Neural progenitor cell (in vitro differentiated cells): Measurements from ENCODE around the gene BHLHA9. TPM values are rescaled to one million over a fixed set of nuclear protein-coding genes. Genes with fewer than 3 reads are reported as not detected.

Experiments
- DNase-seq: peaks from one replicate; pipeline ENCODE4 v3.0.0-alpha.2; 2016; ENCODE audit warnings: low spot score
- H2AFZ ChIP-seq: fragments of 200-600 bp; sonication (generic); replicated peaks from 2 replicates; pipeline ENCODE4 v1.6.1; 2016; ENCODE audit warnings: antibody characterized with exemption
- H3F3A ChIP-seq: fragments of 200-600 bp; sonication (generic); 2 replicates; pipeline ENCODE4 v1.6.1; 2016; ENCODE audit warnings: antibody characterized with exemption, low read depth
- H3K27ac ChIP-seq: fragments of 200-600 bp; sonication (generic); 2 replicates; pipeline ENCODE4 v1.5.1; 2016; ENCODE audit warnings: mild to moderate bottlenecking
- H3K27me3 ChIP-seq: fragments of 200-600 bp; sonication (generic); 2 replicates; pipeline ENCODE4 v1.6.1; 2016; ENCODE audit warnings: mild to moderate bottlenecking, moderate library complexity
- H3K36me3 ChIP-seq: fragments of 200-600 bp; sonication (generic); 2 replicates; pipeline ENCODE4 v1.5.1; 2016
- H3K4me1 ChIP-seq: fragments of 200-600 bp; sonication (generic); 2 replicates; pipeline ENCODE4 v1.6.1; 2016; ENCODE audit warnings: mixed run types
- H3K4me2 ChIP-seq: fragments of 200-600 bp; sonication (generic); 2 replicates; pipeline ENCODE4 v1.6.1; 2016
- H3K4me3 ChIP-seq: fragments of 200-600 bp; sonication (generic); 2 replicates; pipeline ENCODE4 v1.5.1; 2016
- H3K79me2 ChIP-seq: fragments of 200-600 bp; sonication (generic); 2 replicates; pipeline ENCODE4 v1.6.1; 2016; ENCODE audit warnings: low read depth
- H3K9ac ChIP-seq: fragments of 200-600 bp; sonication (generic); 2 replicates; pipeline ENCODE4 v1.6.1; 2016
- H3K9me3 ChIP-seq: fragments of 200-600 bp; sonication (generic); 2 replicates; pipeline ENCODE4 v1.5.1; 2016; ENCODE audit warnings: low read depth
- H4K20me1 ChIP-seq: fragments of 200-600 bp; sonication (generic); 2 replicates; pipeline ENCODE4 v1.6.1; 2016; ENCODE audit warnings: low read depth
- H3K27ac Mint-ChIP-seq: 3 replicates; pipeline ENCODE4 v1.8.0; 2021; ENCODE audit warnings: mixed read lengths
- H3K27me3 Mint-ChIP-seq: 2 replicates; pipeline ENCODE4 v1.8.0; 2022; ENCODE audit warnings: low read depth, mild to moderate bottlenecking, inconsistent platforms, moderate library complexity, mixed read lengths; ENCODE audit not compliant: insufficient read depth
- H3K36me3 Mint-ChIP-seq: 3 replicates; pipeline ENCODE4 v1.8.0; 2021; ENCODE audit warnings: mixed read lengths
- H3K4me1 Mint-ChIP-seq: 3 replicates; pipeline ENCODE4 v1.8.0; 2021; ENCODE audit warnings: mixed read lengths
- H3K4me3 Mint-ChIP-seq: 3 replicates; pipeline ENCODE4 v1.8.0; 2021; ENCODE audit warnings: mild to moderate bottlenecking, moderate library complexity, mixed read lengths
- H3K9me3 Mint-ChIP-seq: 3 replicates; pipeline ENCODE4 v1.8.0; 2020; ENCODE audit warnings: mixed read lengths
- CTCF ChIP-seq: fragments of 200-600 bp; sonication (generic); IDR thresholded peaks from 2 replicates; pipeline ENCODE4 v1.5.1; 2017; ENCODE audit warnings: antibody characterized with exemption, mild to moderate bottlenecking
- EZH2 ChIP-seq: fragments of 200-600 bp; sonication (generic); IDR thresholded peaks from 2 replicates; pipeline ENCODE4 v1.6.1; 2017; ENCODE audit warnings: antibody characterized with exemption, mild to moderate bottlenecking, moderate library complexity
- EZH2phosphoT487 ChIP-seq: fragments of 200-600 bp; sonication (generic); IDR thresholded peaks from 2 replicates; pipeline ENCODE4 v1.6.1; 2017; ENCODE audit warnings: antibody characterized with exemption
- total RNA-seq: library from RNA; depleted of rRNA; stranded (reverse); fragments of >200 nt; gene quantifications from 2 replicates; pipeline ENCODE4 v1.2.3, GENCODE V29; 2015; ENCODE audit warnings: low replicate concordance

Gene BHLHA9
- total RNA-seq, 1 donor from 2014 or later: not detected

- peaks cover 12% of the 10 kb centered on the region for H3K27me3 Mint-ChIP-seq
- peaks cover 4% of the 10 kb centered on the region for H3K4me1 Mint-ChIP-seq
- peaks cover 3% of the 10 kb centered on the region for H3K36me3 Mint-ChIP-seq
- Histone ChIP-seq H3K4me3 (no peak overlapping the region), H3K9me3 (no peaks in the 10 kb centered on the region), H4K20me1 (no peaks in the 10 kb centered on the region), H3K79me2 (no peaks in the 10 kb centered on the region), H3K27me3 (peaks cover 9% of the 10 kb centered on the region), H2AFZ (no peak overlapping the region), H3K9ac (no peak overlapping the region), H3K36me3 (no peaks in the 10 kb centered on the region), H3K4me1 (no peaks in the 10 kb centered on the region), H3K4me2 (no peak overlapping the region), H3F3A (no peaks in the 10 kb centered on the region), H3K27ac (no peak overlapping the region)
- H3K4me3 Mint-ChIP-seq: peak overlapping the region; percentile 17
- H3K9me3 Mint-ChIP-seq: peaks cover 7% of the 10 kb centered on the region
- TF ChIP-seq EZH2phosphoT487: no peak
- no peak for TF ChIP-seq CTCF
- no peak for TF ChIP-seq EZH2
- no peak overlapping the region for H3K27ac Mint-ChIP-seq
- no peak for DNase-seq
These were observed 25.6 kb upstream of the BHLHA9 start for GRCh38 chr17:1244606-1245012.

GRCh38 chr17:1251866-1252608 lies 18.2 kb upstream of the BHLHA9 start:
- H3K4me1 Mint-ChIP-seq: peaks cover 13% of the 10 kb centered on the region
- no peak for TF ChIP-seq CTCF
- no peak for TF ChIP-seq EZH2phosphoT487
- no peak for TF ChIP-seq EZH2
- peaks cover 3% of the 10 kb centered on the region for H3K36me3 Mint-ChIP-seq
- H3K27ac Mint-ChIP-seq: no peak overlapping the region
- H3K4me1 ChIP-seq: no peaks in the 10 kb centered on the region
- no peak overlapping the region for H3K4me3 ChIP-seq
- H3K36me3 ChIP-seq: no peaks in the 10 kb centered on the region
- no peak for DNase-seq
- no peaks in the 10 kb centered on the region for H3F3A ChIP-seq
- H3K9me3 ChIP-seq: no peaks in the 10 kb centered on the region
- peaks cover 13% of the 10 kb centered on the region for H3K27me3 Mint-ChIP-seq
- H3K27me3 ChIP-seq: peaks cover 25% of the 10 kb centered on the region
- H2AFZ ChIP-seq: no peak overlapping the region
- no peaks in the 10 kb centered on the region for H3K79me2 ChIP-seq
- H3K4me3 Mint-ChIP-seq: no peak overlapping the region
- no peak overlapping the region for H3K9ac ChIP-seq
- no peak overlapping the region for H3K27ac ChIP-seq
- peaks cover 12% of the 10 kb centered on the region for H3K9me3 Mint-ChIP-seq
- no peak overlapping the region for H3K4me2 ChIP-seq
- no peaks in the 10 kb centered on the region for H4K20me1 ChIP-seq

- no peak overlapping the region for H3K4me2 ChIP-seq
- no peak for DNase-seq
These were observed 15.2 kb upstream of the BHLHA9 start for GRCh38 chr17:1255041-1255440.

More at GRCh38 chr17:1255041-1255440, 15.2 kb upstream of the BHLHA9 start:
- no peak overlapping the region for H3K9ac ChIP-seq
- peaks cover 45% of the 10 kb centered on the region for H3K27me3 ChIP-seq
- no peaks in the 10 kb centered on the region for H3K4me1 ChIP-seq
- Mint-ChIP-seq H3K9me3 (peaks cover 4% of the 10 kb centered on the region), H3K4me1 (peaks cover 16% of the 10 kb centered on the region), H3K36me3 (no peaks in the 10 kb centered on the region), H3K27me3 (peaks cover 23% of the 10 kb centered on the region), H3K4me3 (no peak overlapping the region), H3K27ac (no peak overlapping the region)
- no peaks in the 10 kb centered on the region for H3K9me3 ChIP-seq
- no peaks in the 10 kb centered on the region for H3K79me2 ChIP-seq
- no peak for TF ChIP-seq CTCF
- TF ChIP-seq EZH2: no peak
- TF ChIP-seq EZH2phosphoT487: no peak
- H3K36me3 ChIP-seq: no peaks in the 10 kb centered on the region
- H4K20me1 ChIP-seq: no peaks in the 10 kb centered on the region
- H3F3A ChIP-seq: no peaks in the 10 kb centered on the region
- H3K4me3 ChIP-seq: no peak overlapping the region
- H2AFZ ChIP-seq: no peak overlapping the region
- no peak overlapping the region for H3K27ac ChIP-seq
